Measurements from ENCODE around the gene DSCAM.

GRCh38 chr21:40445349-40445921 lies 401.5 kb downstream of the DSCAM start:
- no peak for TF ChIP-seq CTCF (IDR thresholded peaks at IDR 0.05)
- TF ChIP-seq POLR2A (IDR thresholded peaks at IDR 0.05) = no peak
